GM21528 (cell line): ENCODE data around the gene NDUFA8.

Source experiments
- ATAC-seq: cut with Tn5 transposase; IDR thresholded peaks from one replicate; pipeline ENCODE4 v1.9.1; 2021; ENCODE audit warnings: mild to moderate bottlenecking, moderate library complexity; ENCODE audit not compliant: unreplicated experiment, low FRiP score

The NDUFA8 gene

GRCh38 chr9:122107291-122107805 is 52.2 kb downstream of the NDUFA8 start:
- ATAC-seq: no peak

- no peak for ATAC-seq
These were observed 53.0 kb downstream of the NDUFA8 start for GRCh38 chr9:122106576-122106975.

GRCh38 chr9:122103985-122104384 is 55.6 kb downstream of the NDUFA8 start:
- no peak for ATAC-seq

- no peak for ATAC-seq
These were observed 57.4 kb downstream of the NDUFA8 start for GRCh38 chr9:122102156-122102555.

- ATAC-seq: no peak
These were observed 58.8 kb downstream of the NDUFA8 start for GRCh38 chr9:122100756-122101155.

- no peak for ATAC-seq
These were observed 60.2 kb downstream of the NDUFA8 start for GRCh38 chr9:122099271-122099869.

GRCh38 chr9:122097679-122098315 is 61.8 kb downstream of the NDUFA8 start:
- ATAC-seq: no peak

- ATAC-seq: no peak
These were observed 62.8 kb downstream of the NDUFA8 start for GRCh38 chr9:122096620-122097415.

GRCh38 chr9:122095010-122095767 is 64.4 kb downstream of the NDUFA8 start:
- ATAC-seq: no peak
